Measurements from ENCODE around the gene ZG16B. TPM values are rescaled to one million over a fixed set of nuclear protein-coding genes. Genes with fewer than 3 reads are reported as not detected.

ZG16B gene
- total and polyA plus RNA-seq, 2 of the 8 experiments (the other 6 are each of a cell fraction or from before 2014, with no cell fraction given), result 0.11 TPM; not detected in 1

DNA sequence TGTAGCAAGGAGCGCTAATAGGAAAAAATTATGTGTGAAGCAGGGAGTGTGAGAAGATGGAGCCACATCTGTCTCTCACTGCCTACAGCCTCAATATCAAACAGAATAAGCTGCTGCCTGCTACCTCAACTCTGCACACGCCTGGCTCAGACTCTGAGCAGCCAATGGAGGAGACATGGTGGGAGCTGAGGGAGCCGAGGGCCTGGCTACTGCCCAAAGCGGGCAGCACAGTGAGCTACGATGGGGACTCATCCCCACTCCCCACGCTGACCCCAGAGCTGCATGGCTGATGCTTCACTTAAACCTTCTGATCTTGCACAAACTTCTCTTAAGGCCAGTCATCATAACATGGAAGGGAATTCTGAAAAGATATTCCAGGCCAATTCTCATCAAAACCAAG is 41.8 kb downstream of the ZG16B start:
- no peak overlapping the region for H3K9ac ChIP-seq (replicated peaks in 1 of 4; ENCODE audit: extremely low read depth in 1 of 4, low read depth in 3 of 4, low read length in 3 of 4)
- CTCF ChIA-PET (ENCODE audit: partially characterized antibody), result interaction anchor here (0.7 to 6.5 kb wide), 14 partner anchors 9 to 111 kb away, joined by 3 to 90 read pairs (median 4); partner anchors contain the start of genes FLYWCH1 and PRSS21
- H4K91ac ChIP-seq (replicated peaks; ENCODE audit: insufficient read length, low read length), result no peak overlapping the region
- H3K9me3 ChIP-seq (ENCODE audit: insufficient read depth in 2 of 2, low read depth in 1 of 2, low read length in 1 of 2), result no peaks in the 10 kb centered on the region
- H3K27ac ChIP-seq (ENCODE audit: low read depth, low read length), result no peak overlapping the region
- no peak overlapping the region for H4K5ac ChIP-seq (ENCODE audit: insufficient read length, low read depth, low read length)
- H3K4me1 ChIP-seq (replicated peaks in 1 of 4; ENCODE audit: control insufficient read depth in 3 of 4, insufficient read depth in 4 of 4, low read length in 3 of 4), result no peaks in the 10 kb centered on the region; a peak in 1 of 7 replicates
- 92% methylated on average over 6 of the region's 6 CpGs; no CpG with 5 or more reads in 1 of the 2 experiments for WGBS, 2 experiments (ENCODE audit: extremely low coverage in 1 of 2, insufficient coverage in 1 of 2, insufficient read length in 1 of 2, insufficient replicate concordance in 2 of 2, low coverage in 1 of 2, low lambda C conversion rate in 2 of 2, missing lambda C conversion rate in 1 of 2)
- H3K56ac ChIP-seq (replicated peaks; ENCODE audit: insufficient read length, low read depth, low read length), result no peak overlapping the region
- H2AK5ac ChIP-seq (ENCODE audit: low read depth, low read length), result no peak overlapping the region
- no peaks in the 10 kb centered on the region for H3K79me1 ChIP-seq (ENCODE audit: low read depth, low read length)
- no peak overlapping the region for H2BK12ac ChIP-seq (ENCODE audit: low read depth, low read length)
- H2BK20ac ChIP-seq (ENCODE audit: low read length), result no peak overlapping the region
- no peaks in the 10 kb centered on the region for H3K36me3 ChIP-seq (ENCODE audit: control insufficient read depth in 2 of 4, insufficient read depth in 4 of 4, low read length in 3 of 4)
- POLR2A ChIA-PET (ENCODE audit: partially characterized antibody), result no interaction called here
- no peak for FAIRE-seq
- H4K8ac ChIP-seq (ENCODE audit: extremely low read depth, insufficient read depth, low read length), result no peak overlapping the region
- no peak overlapping the region for H2BK120ac ChIP-seq (replicated peaks; ENCODE audit: low read depth, low read length)
- no peak overlapping the region for H3K23ac ChIP-seq (ENCODE audit: insufficient read length)
- H3K4me2 ChIP-seq (ENCODE audit: insufficient read depth in 1 of 2, low read depth in 2 of 2, low read length in 2 of 2), result no peak overlapping the region
- no peak overlapping the region for H3K14ac ChIP-seq (ENCODE audit: insufficient read length)
- H3K18ac ChIP-seq (ENCODE audit: extremely low read depth, low read length), result no peak overlapping the region
- no peak overlapping the region for H2BK5ac ChIP-seq (ENCODE audit: low read depth, low read length)
- no peak overlapping the region for H3K4ac ChIP-seq (replicated peaks; ENCODE audit: insufficient read length, low read depth, low read length)
- DNase-seq (ENCODE audit: low read depth in 1 of 2, low spot score in 2 of 2), result no peak
- peaks cover 2% of the 10 kb centered on the region; the same call in 1 of the 2 replicates for H3K23me2 ChIP-seq (ENCODE audit: low read depth, low read length)
- H3K4me3 ChIP-seq (ENCODE audit: extremely low read depth in 1 of 4, insufficient read depth in 2 of 4, low read depth in 3 of 4, low read length in 4 of 4), result no peak overlapping the region
- H3K27me3 ChIP-seq (replicated peaks in 1 of 4; ENCODE audit: control insufficient read depth in 3 of 4, extremely low read depth in 1 of 4, insufficient read depth in 3 of 4, low read length in 3 of 4), result peaks cover 0 to 9% (median 8%) of the 10 kb centered on the region in 4 experiments; a peak in 4 of 7 replicates
- H2AFZ ChIP-seq (ENCODE audit: low read length), result no peak overlapping the region
- no peaks in the 10 kb centered on the region for H4K20me1 ChIP-seq (replicated peaks in 1 of 2; ENCODE audit: control insufficient read depth in 1 of 2, insufficient read depth in 2 of 2, low read length in 2 of 2)
- no peaks in the 10 kb centered on the region for H3K79me2 ChIP-seq (ENCODE audit: control insufficient read depth in 1 of 2, insufficient read depth in 2 of 2, low read length in 2 of 2)
- no peak overlapping the region for H2BK15ac ChIP-seq (ENCODE audit: low read length)
- TF ChIP-seq RNF2 (IDR thresholded peaks at IDR 0.05; ENCODE audit: borderline replicate concordance, low read depth, low read length, missing control alignments, poor library complexity, severe bottlenecking) (no peak), CHD2 (IDR thresholded peaks at IDR 0.05; ENCODE audit: low read length) (no peak), SUZ12 (IDR thresholded peaks at IDR 0.05; ENCODE audit: low read length) (no peak), BCL11A (IDR thresholded peaks at IDR 0.05; ENCODE audit: low read depth in 2 of 2, low read length in 2 of 2) (no peak), CBX8 (IDR thresholded peaks at IDR 0.05; ENCODE audit: borderline replicate concordance, low read depth, low read length) (no peak), SIRT6 (IDR thresholded peaks at IDR 0.05; ENCODE audit: low read length) (no peak), SRF (IDR thresholded peaks at IDR 0.05; ENCODE audit: low read depth, low read length) (no peak), TCF12 (IDR thresholded peaks at IDR 0.05; ENCODE audit: low read depth, low read length) (no peak), YY1 (IDR thresholded peaks at IDR 0.05; ENCODE audit: low read depth, low read length) (no peak), TEAD4 (IDR thresholded peaks at IDR 0.05; ENCODE audit: low read depth, low read length) (no peak), EP300 (IDR thresholded peaks at IDR 0.05; ENCODE audit: borderline replicate concordance in 1 of 2, low read depth in 2 of 2, low read length in 2 of 2) (no peak)
- TF ChIP-seq, protein P1, sequence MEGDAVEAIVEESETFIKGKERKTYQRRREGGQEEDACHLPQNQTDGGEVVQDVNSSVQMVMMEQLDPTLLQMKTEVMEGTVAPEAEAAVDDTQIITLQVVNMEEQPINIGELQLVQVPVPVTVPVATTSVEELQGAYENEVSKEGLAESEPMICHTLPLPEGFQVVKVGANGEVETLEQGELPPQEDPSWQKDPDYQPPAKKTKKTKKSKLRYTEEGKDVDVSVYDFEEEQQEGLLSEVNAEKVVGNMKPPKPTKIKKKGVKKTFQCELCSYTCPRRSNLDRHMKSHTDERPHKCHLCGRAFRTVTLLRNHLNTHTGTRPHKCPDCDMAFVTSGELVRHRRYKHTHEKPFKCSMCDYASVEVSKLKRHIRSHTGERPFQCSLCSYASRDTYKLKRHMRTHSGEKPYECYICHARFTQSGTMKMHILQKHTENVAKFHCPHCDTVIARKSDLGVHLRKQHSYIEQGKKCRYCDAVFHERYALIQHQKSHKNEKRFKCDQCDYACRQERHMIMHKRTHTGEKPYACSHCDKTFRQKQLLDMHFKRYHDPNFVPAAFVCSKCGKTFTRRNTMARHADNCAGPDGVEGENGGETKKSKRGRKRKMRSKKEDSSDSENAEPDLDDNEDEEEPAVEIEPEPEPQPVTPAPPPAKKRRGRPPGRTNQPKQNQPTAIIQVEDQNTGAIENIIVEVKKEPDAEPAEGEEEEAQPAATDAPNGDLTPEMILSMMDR (IDR thresholded peaks at IDR 0.05; ENCODE audit: control extremely low read depth in 1 of 3, insufficient read depth in 1 of 3, low read depth in 1 of 3, low read length in 3 of 3), result no peak

All from H1 (cell line).